Glutamatergic neuron (in vitro differentiated cells): ENCODE data around the gene GNPAT. TPM values are rescaled to one million over a fixed set of nuclear protein-coding genes. Genes with fewer than 3 reads are reported as not detected.

Source experiments
- DNase-seq: peaks from one replicate; pipeline ENCODE4 v3.0.0; 2022
- H3K27ac Mint-ChIP-seq: one replicate; pipeline ENCODE4 v1.8.0; 2020; ENCODE audit warnings: mild to moderate bottlenecking, mixed read lengths, inconsistent platforms; ENCODE audit not compliant: unreplicated experiment
- H3K27me3 Mint-ChIP-seq: one replicate; pipeline ENCODE4 v1.8.0; 2020; ENCODE audit warnings: mild to moderate bottlenecking, moderate library complexity, mixed read lengths, inconsistent platforms; ENCODE audit not compliant: unreplicated experiment
- H3K36me3 Mint-ChIP-seq: one replicate; pipeline ENCODE4 v1.8.0; 2020; ENCODE audit warnings: mild to moderate bottlenecking, mixed read lengths, inconsistent platforms; ENCODE audit not compliant: unreplicated experiment
- H3K4me1 Mint-ChIP-seq: one replicate; pipeline ENCODE4 v1.8.0; 2020; ENCODE audit warnings: mild to moderate bottlenecking, low read depth, mixed read lengths, inconsistent platforms; ENCODE audit not compliant: unreplicated experiment
- H3K4me3 Mint-ChIP-seq: one replicate; pipeline ENCODE4 v1.8.0; 2020; ENCODE audit warnings: mild to moderate bottlenecking, mixed read lengths, inconsistent platforms; ENCODE audit not compliant: unreplicated experiment
- H3K9me3 Mint-ChIP-seq: one replicate; pipeline ENCODE4 v1.8.0; 2020; ENCODE audit warnings: mild to moderate bottlenecking, moderate library complexity, mixed read lengths, inconsistent platforms; ENCODE audit not compliant: unreplicated experiment
- total RNA-seq: library from RNA; stranded (reverse); fragmentation: NEBNext Ultra II Directional; extraction: Animal tissue kit (Norgen Biotek cat#: 25700); gene quantifications from one replicate; pipeline ENCODE4 v1.2.1, GENCODE V29; 2021; ENCODE audit not compliant: unreplicated experiment
- TF ChIP-seq, protein P1 (sequence below): fragments of 200-600 bp; sonication (generic); IDR thresholded peaks from one replicate; pipeline ENCODE4 v1.5.0; 2021; ENCODE audit not compliant: partially characterized antibody, unreplicated experiment

The GNPAT gene
- total RNA-seq, 1 donor from 2014 or later = 53.9 TPM

GRCh38 chr1:231213831-231214573, 27.0 kb upstream of the GNPAT start:
- TF ChIP-seq, protein P1, sequence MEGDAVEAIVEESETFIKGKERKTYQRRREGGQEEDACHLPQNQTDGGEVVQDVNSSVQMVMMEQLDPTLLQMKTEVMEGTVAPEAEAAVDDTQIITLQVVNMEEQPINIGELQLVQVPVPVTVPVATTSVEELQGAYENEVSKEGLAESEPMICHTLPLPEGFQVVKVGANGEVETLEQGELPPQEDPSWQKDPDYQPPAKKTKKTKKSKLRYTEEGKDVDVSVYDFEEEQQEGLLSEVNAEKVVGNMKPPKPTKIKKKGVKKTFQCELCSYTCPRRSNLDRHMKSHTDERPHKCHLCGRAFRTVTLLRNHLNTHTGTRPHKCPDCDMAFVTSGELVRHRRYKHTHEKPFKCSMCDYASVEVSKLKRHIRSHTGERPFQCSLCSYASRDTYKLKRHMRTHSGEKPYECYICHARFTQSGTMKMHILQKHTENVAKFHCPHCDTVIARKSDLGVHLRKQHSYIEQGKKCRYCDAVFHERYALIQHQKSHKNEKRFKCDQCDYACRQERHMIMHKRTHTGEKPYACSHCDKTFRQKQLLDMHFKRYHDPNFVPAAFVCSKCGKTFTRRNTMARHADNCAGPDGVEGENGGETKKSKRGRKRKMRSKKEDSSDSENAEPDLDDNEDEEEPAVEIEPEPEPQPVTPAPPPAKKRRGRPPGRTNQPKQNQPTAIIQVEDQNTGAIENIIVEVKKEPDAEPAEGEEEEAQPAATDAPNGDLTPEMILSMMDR = no peak
- Mint-ChIP-seq H3K4me3 (no peak overlapping the region), H3K4me1 (peaks cover 1% of the 10 kb centered on the region), H3K36me3 (no peaks in the 10 kb centered on the region), H3K27ac (no peak overlapping the region), H3K9me3 (peaks cover 3% of the 10 kb centered on the region), H3K27me3 (peaks cover 8% of the 10 kb centered on the region)
- DNase-seq = no peak

GRCh38 chr1:231214918-231215680, 25.9 kb upstream of the GNPAT start:
- DNase-seq = no peak
- no peak overlapping the region for H3K4me3 Mint-ChIP-seq
- peaks cover 8% of the 10 kb centered on the region for H3K27me3 Mint-ChIP-seq
- no peaks in the 10 kb centered on the region for H3K36me3 Mint-ChIP-seq
- H3K4me1 Mint-ChIP-seq = peaks cover 1% of the 10 kb centered on the region
- peaks cover 3% of the 10 kb centered on the region for H3K9me3 Mint-ChIP-seq
- TF ChIP-seq, protein P1 = no peak
- no peak overlapping the region for H3K27ac Mint-ChIP-seq

DNA sequence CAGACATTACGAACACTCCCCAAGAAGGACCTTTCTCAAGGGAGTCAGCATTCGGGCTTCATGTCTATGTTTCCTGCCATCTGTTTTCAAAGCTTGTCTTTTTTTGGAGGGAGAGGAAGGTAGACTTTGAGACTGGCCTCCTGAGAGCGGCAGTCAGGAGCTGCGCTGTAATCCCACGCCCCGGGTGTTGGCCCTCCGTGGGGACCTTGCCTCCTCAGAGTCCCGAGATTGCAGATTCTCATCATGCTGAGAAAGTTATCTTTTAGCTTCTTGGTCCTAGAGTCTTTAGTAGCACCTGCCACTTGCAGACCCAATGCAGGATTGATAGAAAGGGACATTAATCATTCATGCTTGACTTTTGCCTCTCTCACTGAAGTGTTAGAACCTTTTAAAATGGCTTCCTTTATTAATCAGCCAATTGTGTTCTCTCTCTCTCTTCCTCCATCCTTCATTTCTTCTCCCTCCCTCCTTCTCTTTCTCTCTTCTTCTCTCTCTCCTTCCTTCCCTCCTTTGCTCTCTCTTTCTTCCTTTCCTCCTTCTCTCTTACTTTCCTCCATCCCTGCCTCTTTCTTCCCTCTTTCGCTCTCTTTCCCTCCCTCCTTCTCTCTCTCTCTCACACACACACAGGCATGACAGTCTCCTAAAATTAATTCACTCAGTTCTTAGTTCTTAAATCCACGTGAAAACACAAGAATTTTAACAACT, 25.2 kb upstream of the GNPAT start:
- H3K4me1 Mint-ChIP-seq = peaks cover 1% of the 10 kb centered on the region
- DNase-seq = no peak
- H3K27ac Mint-ChIP-seq = no peak overlapping the region
- no peaks in the 10 kb centered on the region for H3K36me3 Mint-ChIP-seq
- peaks cover 8% of the 10 kb centered on the region for H3K27me3 Mint-ChIP-seq
- TF ChIP-seq, protein P1 = no peak
- peaks cover 3% of the 10 kb centered on the region for H3K9me3 Mint-ChIP-seq
- no peak overlapping the region for H3K4me3 Mint-ChIP-seq

DNA sequence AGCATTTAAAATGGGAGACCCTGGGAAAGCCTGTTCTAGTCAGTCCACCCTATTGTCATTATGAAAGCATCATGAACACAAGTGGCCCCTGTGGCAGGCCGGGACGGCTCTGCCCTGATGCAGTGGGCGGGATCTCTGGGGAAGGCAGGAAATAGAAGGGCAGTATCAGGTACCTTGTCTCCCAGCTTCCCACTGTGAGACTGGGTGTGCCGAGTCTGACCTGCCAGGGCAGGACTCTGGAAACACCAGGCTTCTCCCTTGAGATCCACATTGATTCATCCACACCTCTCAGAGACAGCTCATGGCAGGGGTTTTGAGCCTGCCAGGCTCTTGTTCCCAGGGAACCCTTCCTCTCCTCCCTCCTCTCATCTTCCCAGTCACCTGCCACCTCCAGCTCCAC, 24.5 kb upstream of the GNPAT start:
- TF ChIP-seq, protein P1 = no peak
- no peak overlapping the region for H3K4me3 Mint-ChIP-seq
- no peak for DNase-seq
- H3K4me1 Mint-ChIP-seq = peaks cover 1% of the 10 kb centered on the region
- peaks cover 3% of the 10 kb centered on the region for H3K9me3 Mint-ChIP-seq
- peaks cover 8% of the 10 kb centered on the region for H3K27me3 Mint-ChIP-seq
- H3K27ac Mint-ChIP-seq = no peak overlapping the region
- no peaks in the 10 kb centered on the region for H3K36me3 Mint-ChIP-seq
